Lower lobe of right lung (tissue), 2 donors: ENCODE data around the gene MTCP1. TPM values are rescaled to one million over a fixed set of nuclear protein-coding genes. Genes with fewer than 3 reads are reported as not detected.

Experiments
- ATAC-seq, 2 donors: fragments of 200-7000 bp; cut with Tn5 transposase; one replicate each; pipeline ENCODE4 v1.9.1; 2020 to 2022; ENCODE audit warnings: mild to moderate bottlenecking in 2 of 2, moderate library complexity in 2 of 2
- DNase-seq: peaks from one replicate; pipeline ENCODE4 v3.0.0-alpha.2; 2020
- H3K27ac ChIP-seq: fragments of 200-600 bp; one replicate; pipeline ENCODE4 v1.8.0; 2022
- H3K27me3 ChIP-seq: fragments of 200-600 bp; one replicate; pipeline ENCODE4 v1.8.0; 2022; ENCODE audit warnings: low read depth
- H3K36me3 ChIP-seq: fragments of 200-600 bp; one replicate; pipeline ENCODE4 v1.8.0; 2022; ENCODE audit warnings: mild to moderate bottlenecking
- H3K4me1 ChIP-seq: fragments of 200-600 bp; one replicate; pipeline ENCODE4 v1.8.0; 2022
- H3K4me3 ChIP-seq: fragments of 200-600 bp; one replicate; pipeline ENCODE4 v1.8.0; 2022; ENCODE audit warnings: mild to moderate bottlenecking
- H3K9me3 ChIP-seq: fragments of 200-600 bp; one replicate; pipeline ENCODE4 v1.8.0; 2022
- CTCF ChIP-seq: fragments of 200-600 bp; IDR thresholded peaks from one replicate; pipeline ENCODE4 v1.8.0; 2022; ENCODE audit warnings: antibody characterized with exemption, mild to moderate bottlenecking
- intact Hi-C: fragments of 100-400 bp; cut with DNase I; formaldehyde crosslinking; loops from one replicate; pipeline ENCODE4 v1.11.0; 2022
- total RNA-seq: library from RNA; stranded (reverse); fragmentation: NEBNext Ultra II Directional; extraction: Animal tissue kit (Norgen Biotek cat#: 25700); gene quantifications from one replicate; pipeline ENCODE4 v1.2.1, GENCODE V29; 2021
- donor health status: DM: no; HTN: yes; CAD: no; lungs with severe emphysema.

Gene MTCP1
- total RNA-seq, 1 donor from 2014 or later: 13.2 TPM

- peak; percentile 10 to 42 for ATAC-seq
- no peak for TF ChIP-seq CTCF
- peak overlapping the region; percentile 63 for H3K4me3 ChIP-seq
Measured at GRCh38 chrX:155070663-155070974, 317 bp downstream of the MTCP1 start.

GRCh38 chrX:155070038-155070437, 898 bp downstream of the MTCP1 start:
- Histone ChIP-seq H3K27me3 (no peaks in the 10 kb centered on the region), H3K4me3 (peak overlapping the region; percentile 63), H3K36me3 (peaks cover 3% of the 10 kb centered on the region), H3K27ac (peak overlapping the region; percentile 84), H3K4me1 (peaks cover 19% of the 10 kb centered on the region), H3K9me3 (no peaks in the 10 kb centered on the region)
- TF ChIP-seq CTCF: no peak
- ATAC-seq (no peak), DNase-seq (no peak)
- intact Hi-C loops: no loop called here

More at GRCh38 chrX:155070663-155070974, 317 bp downstream of the MTCP1 start:
- intact Hi-C loops: no loop called here
- Histone ChIP-seq H3K4me1 (peaks cover 19% of the 10 kb centered on the region), H3K9me3 (no peaks in the 10 kb centered on the region), H3K36me3 (peaks cover 3% of the 10 kb centered on the region), H3K27ac (peak overlapping the region; percentile 84), H3K27me3 (no peaks in the 10 kb centered on the region)
- no peak for DNase-seq

GRCh38 chrX:155069414-155069813, 1.5 kb downstream of the MTCP1 start:
- Histone ChIP-seq H3K9me3 (no peaks in the 10 kb centered on the region), H3K36me3 (peaks cover 3% of the 10 kb centered on the region), H3K27me3 (no peaks in the 10 kb centered on the region), H3K27ac (no peak overlapping the region), H3K4me3 (peak overlapping the region; percentile 63), H3K4me1 (peaks cover 19% of the 10 kb centered on the region)
- no peak for TF ChIP-seq CTCF
- DNase-seq (no peak), ATAC-seq (no peak)
- intact Hi-C loops: no loop called here

GRCh38 chrX:155068165-155068564, 2.8 kb downstream of the MTCP1 start:
- Histone ChIP-seq H3K9me3 (no peaks in the 10 kb centered on the region), H3K4me3 (no peak overlapping the region), H3K27ac (no peak overlapping the region), H3K4me1 (peaks cover 19% of the 10 kb centered on the region), H3K27me3 (no peaks in the 10 kb centered on the region), H3K36me3 (no peaks in the 10 kb centered on the region)
- TF ChIP-seq CTCF: no peak
- no peak for DNase-seq
- ATAC-seq: no peak
- intact Hi-C loops: no loop called here

GRCh38 chrX:155065035-155065734, 5.8 kb downstream of the MTCP1 start:
- no peak for TF ChIP-seq CTCF
- no peaks in the 10 kb centered on the region for H3K9me3 ChIP-seq
- peaks cover 13% of the 10 kb centered on the region for H3K4me1 ChIP-seq
- no peak for DNase-seq
- H3K27ac ChIP-seq: no peak overlapping the region
- ATAC-seq: no peak
- no peak overlapping the region for H3K4me3 ChIP-seq
- intact Hi-C loops: no loop called here
- no peaks in the 10 kb centered on the region for H3K27me3 ChIP-seq
- H3K36me3 ChIP-seq: peaks cover 7% of the 10 kb centered on the region
